Glutamatergic neuron (in vitro differentiated cells): ENCODE results near the gene RNF213. TPM values are rescaled to one million over a fixed set of nuclear protein-coding genes. Genes with fewer than 3 reads are reported as not detected.

Experiments used
- DNase-seq: peaks from one replicate; pipeline ENCODE4 v3.0.0; 2022
- H3K27ac Mint-ChIP-seq: one replicate; pipeline ENCODE4 v1.8.0; 2020; ENCODE audit warnings: mild to moderate bottlenecking, mixed read lengths, inconsistent platforms; ENCODE audit not compliant: unreplicated experiment
- H3K27me3 Mint-ChIP-seq: one replicate; pipeline ENCODE4 v1.8.0; 2020; ENCODE audit warnings: mild to moderate bottlenecking, moderate library complexity, mixed read lengths, inconsistent platforms; ENCODE audit not compliant: unreplicated experiment
- H3K36me3 Mint-ChIP-seq: one replicate; pipeline ENCODE4 v1.8.0; 2020; ENCODE audit warnings: mild to moderate bottlenecking, mixed read lengths, inconsistent platforms; ENCODE audit not compliant: unreplicated experiment
- H3K4me1 Mint-ChIP-seq: one replicate; pipeline ENCODE4 v1.8.0; 2020; ENCODE audit warnings: mild to moderate bottlenecking, low read depth, mixed read lengths, inconsistent platforms; ENCODE audit not compliant: unreplicated experiment
- H3K4me3 Mint-ChIP-seq: one replicate; pipeline ENCODE4 v1.8.0; 2020; ENCODE audit warnings: mild to moderate bottlenecking, mixed read lengths, inconsistent platforms; ENCODE audit not compliant: unreplicated experiment
- H3K9me3 Mint-ChIP-seq: one replicate; pipeline ENCODE4 v1.8.0; 2020; ENCODE audit warnings: mild to moderate bottlenecking, moderate library complexity, mixed read lengths, inconsistent platforms; ENCODE audit not compliant: unreplicated experiment
- total RNA-seq: library from RNA; stranded (reverse); fragmentation: NEBNext Ultra II Directional; extraction: Animal tissue kit (Norgen Biotek cat#: 25700); gene quantifications from one replicate; pipeline ENCODE4 v1.2.1, GENCODE V29; 2021; ENCODE audit not compliant: unreplicated experiment
- TF ChIP-seq, protein P1 (sequence below): fragments of 200-600 bp; sonication (generic); IDR thresholded peaks from one replicate; pipeline ENCODE4 v1.5.0; 2021; ENCODE audit not compliant: partially characterized antibody, unreplicated experiment

RNF213 gene
- total RNA-seq, 1 donor from 2014 or later, result 34.7 TPM

DNA sequence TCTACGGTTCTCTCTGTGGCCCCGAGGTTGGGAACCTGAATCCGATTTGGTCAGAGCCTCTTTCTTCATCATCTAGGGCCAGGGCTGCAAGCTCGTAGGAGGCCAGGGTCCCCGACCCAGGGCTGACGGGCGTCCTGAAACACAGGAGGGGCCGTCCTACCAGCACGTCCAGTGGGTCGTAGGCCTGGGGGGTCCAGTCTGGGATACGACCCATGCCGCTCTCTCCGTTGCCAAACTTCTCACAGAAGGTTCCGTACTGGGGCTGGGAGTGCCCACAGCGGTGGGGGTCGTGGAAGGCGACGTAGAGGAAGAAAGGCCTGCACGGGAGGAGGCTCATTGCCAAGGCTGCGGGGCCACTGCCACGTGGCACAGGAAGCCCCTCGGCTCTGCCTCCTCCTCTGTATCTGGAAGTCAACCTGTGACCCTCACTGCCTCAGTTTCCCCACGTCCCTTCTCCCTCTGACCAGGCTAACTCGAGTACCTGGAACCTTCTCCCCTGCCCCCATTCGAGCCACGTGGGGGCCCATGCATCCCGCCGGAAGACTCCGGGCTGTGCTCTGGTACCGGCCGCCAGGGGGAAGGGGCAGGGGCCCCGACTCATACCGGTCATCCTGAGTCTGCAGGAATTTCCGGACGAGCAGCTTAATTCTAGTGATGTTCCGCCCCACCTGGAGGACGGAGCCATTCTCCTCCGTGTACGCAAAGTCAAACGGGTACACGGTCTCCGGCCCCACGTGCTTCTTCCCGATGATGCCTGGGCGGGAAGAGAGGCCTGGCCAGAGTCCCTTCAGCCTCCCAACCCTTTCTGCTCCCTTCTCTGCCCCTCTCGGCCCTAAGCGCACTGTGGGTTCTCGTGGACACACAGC, 46.4 kb upstream of the RNF213 start:
- no peak overlapping the region for H3K27ac Mint-ChIP-seq
- H3K27me3 Mint-ChIP-seq, result peaks cover 7% of the 10 kb centered on the region
- no peaks in the 10 kb centered on the region for H3K4me1 Mint-ChIP-seq

DNA sequence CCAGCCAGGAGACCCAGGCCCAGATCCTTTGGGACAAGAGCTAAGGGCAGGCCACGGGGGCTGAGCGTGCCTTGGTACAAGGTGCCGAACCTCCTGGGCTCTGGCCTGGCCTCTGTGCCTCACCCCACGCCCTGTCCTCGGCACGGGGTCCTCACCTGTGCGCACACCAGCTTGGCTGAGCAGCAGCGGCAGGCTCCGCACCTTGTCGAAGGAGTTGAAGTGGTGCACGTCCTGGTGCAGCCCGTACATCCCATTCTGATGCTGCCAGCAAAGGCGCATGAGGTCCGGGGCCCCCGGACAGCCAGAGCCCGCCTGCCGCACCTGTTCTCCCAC, 45.8 kb upstream of the RNF213 start:
- Mint-ChIP-seq H3K4me1 (no peaks in the 10 kb centered on the region), H3K27ac (no peak overlapping the region), H3K4me3 (no peak overlapping the region), H3K27me3 (peaks cover 7% of the 10 kb centered on the region), H3K36me3 (peaks cover 5% of the 10 kb centered on the region), H3K9me3 (no peaks in the 10 kb centered on the region)
- TF ChIP-seq, protein P1, sequence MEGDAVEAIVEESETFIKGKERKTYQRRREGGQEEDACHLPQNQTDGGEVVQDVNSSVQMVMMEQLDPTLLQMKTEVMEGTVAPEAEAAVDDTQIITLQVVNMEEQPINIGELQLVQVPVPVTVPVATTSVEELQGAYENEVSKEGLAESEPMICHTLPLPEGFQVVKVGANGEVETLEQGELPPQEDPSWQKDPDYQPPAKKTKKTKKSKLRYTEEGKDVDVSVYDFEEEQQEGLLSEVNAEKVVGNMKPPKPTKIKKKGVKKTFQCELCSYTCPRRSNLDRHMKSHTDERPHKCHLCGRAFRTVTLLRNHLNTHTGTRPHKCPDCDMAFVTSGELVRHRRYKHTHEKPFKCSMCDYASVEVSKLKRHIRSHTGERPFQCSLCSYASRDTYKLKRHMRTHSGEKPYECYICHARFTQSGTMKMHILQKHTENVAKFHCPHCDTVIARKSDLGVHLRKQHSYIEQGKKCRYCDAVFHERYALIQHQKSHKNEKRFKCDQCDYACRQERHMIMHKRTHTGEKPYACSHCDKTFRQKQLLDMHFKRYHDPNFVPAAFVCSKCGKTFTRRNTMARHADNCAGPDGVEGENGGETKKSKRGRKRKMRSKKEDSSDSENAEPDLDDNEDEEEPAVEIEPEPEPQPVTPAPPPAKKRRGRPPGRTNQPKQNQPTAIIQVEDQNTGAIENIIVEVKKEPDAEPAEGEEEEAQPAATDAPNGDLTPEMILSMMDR, result no peak
- DNase-seq, result no peak

More for the DNA sequence above, 46.4 kb upstream of the RNF213 start:
- DNase-seq, result no peak
- no peak overlapping the region for H3K4me3 Mint-ChIP-seq
- TF ChIP-seq, protein P1, result no peak
- peaks cover 5% of the 10 kb centered on the region for H3K36me3 Mint-ChIP-seq
- no peaks in the 10 kb centered on the region for H3K9me3 Mint-ChIP-seq

DNA sequence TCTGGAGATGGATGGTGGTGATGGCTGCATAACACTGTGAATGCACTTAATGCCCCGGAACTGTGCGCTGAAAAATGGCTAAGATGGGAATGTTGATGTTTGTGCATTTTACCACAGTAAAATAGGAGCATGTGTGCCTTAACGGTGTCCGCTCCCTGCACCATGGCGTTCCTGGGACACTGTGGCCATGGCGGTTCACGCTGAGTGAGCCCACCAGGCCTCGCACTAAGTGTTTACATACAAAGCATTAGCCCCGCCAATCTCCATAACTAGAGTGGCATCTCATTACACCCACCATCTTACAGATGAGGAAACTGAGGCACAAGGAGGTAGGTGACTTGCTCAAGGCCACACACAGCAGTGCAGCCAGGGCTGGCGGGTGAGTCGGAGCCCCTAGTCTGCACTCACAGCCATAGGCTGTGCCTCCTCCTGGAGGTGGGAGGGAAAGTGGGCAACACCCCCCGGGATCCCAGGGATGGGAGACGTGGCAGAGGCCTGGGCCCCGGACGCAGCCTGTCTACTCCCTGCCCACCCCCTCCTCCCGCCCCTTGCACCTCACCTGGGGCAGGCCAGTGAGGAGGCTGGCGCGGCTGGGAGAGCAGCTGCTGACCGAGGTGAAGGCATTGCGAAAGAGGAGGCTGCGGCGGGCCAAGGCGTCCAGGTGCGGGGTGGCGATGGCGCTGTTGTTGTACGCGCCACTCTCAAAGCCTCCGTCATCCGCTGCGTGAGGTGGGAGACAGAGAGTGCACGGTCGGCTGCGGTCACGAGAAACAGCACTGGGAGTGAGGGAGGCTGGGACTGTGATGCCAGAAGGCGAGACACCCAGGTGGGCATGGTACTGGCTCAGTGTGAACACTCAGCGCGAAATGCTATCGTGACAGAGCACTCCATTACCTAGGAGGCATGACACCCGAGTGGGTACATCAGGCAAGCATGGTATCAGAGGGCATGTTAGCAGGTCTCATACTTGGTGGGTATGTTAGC, 43.9 kb upstream of the RNF213 start:
- Mint-ChIP-seq H3K4me1 (peaks cover 2% of the 10 kb centered on the region), H3K9me3 (peaks cover 1% of the 10 kb centered on the region), H3K27me3 (peaks cover 7% of the 10 kb centered on the region), H3K27ac (no peak overlapping the region), H3K4me3 (no peak overlapping the region), H3K36me3 (peaks cover 5% of the 10 kb centered on the region)
- DNase-seq, result no peak
- TF ChIP-seq, protein P1, result no peak

DNA sequence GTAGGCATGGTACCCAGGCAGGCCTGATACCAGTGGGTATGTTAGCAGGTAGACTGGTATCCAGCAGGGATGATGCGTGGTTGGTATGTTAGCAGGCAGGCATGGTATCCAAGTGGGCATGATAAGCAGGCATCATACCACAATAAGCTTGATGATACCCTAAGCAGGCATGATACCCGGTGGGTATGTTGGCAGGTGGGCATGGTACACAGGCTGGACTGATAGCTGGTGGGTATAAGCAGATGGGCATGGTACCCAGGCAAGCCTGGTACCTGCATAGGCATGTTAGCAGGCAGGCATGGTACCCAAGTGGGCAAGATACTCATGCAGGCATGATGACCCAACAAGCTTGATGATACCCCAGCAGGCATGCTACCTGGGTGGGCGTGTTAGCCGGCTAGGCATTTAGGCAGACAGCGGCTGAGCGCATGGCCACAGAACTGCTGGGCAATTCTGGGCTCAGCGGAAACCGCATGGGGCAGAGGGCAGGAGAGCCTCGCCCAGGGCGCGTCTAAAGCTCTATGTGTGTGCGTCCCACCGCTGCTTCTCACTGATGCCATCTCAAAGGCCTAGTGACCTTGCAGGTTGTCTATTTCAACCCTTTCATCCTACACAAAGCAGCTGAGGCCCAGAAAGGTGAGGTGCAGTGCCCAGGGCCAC, 42.8 kb upstream of the RNF213 start:
- peaks cover 2% of the 10 kb centered on the region for H3K4me1 Mint-ChIP-seq
- peaks cover 1% of the 10 kb centered on the region for H3K9me3 Mint-ChIP-seq
- DNase-seq, result no peak
- TF ChIP-seq, protein P1, result no peak
- no peak overlapping the region for H3K4me3 Mint-ChIP-seq
- H3K36me3 Mint-ChIP-seq, result peaks cover 5% of the 10 kb centered on the region
- peaks cover 9% of the 10 kb centered on the region for H3K27me3 Mint-ChIP-seq
- H3K27ac Mint-ChIP-seq, result no peak overlapping the region
